ENCODE data around the gene ASTN2. TPM values are rescaled to one million over a fixed set of nuclear protein-coding genes. Genes with fewer than 3 reads are reported as not detected.

ASTN2 gene
- total and polyA plus RNA-seq, 4 donors: 0.57 to 2.9 (median 1.4) TPM

DNA sequence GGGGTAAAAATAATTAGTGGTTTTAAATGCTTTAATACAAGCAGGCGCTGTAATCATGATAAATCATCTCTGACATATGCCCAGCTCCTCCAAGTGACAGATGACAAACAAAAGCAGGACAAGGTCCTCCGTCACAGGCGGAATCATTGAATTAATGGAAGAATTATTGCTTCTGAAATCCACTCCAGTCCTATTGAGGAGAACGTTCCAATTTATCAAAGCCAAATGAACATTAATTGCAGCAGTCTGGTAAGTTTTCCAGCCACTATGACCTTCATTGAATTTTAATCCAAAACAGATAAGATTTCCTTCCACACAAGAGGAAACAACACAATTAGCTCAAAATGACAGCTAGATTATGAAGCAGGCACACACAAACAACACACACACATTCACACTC, 136.8 kb downstream of the ASTN2 start:
- no peak overlapping the region for H3K4me3 ChIP-seq (ENCODE audit: low read depth in 1 of 3, low read length in 3 of 3)
- no peaks in the 10 kb centered on the region for H3K9me3 ChIP-seq (ENCODE audit: control insufficient read depth in 4 of 4, low read length in 3 of 4)
- no peaks in the 10 kb centered on the region for H3K4me1 ChIP-seq (ENCODE audit: control insufficient read depth in 4 of 4, insufficient read depth in 4 of 4, low read length in 3 of 4)
- H3K9ac ChIP-seq (ENCODE audit: low read depth in 1 of 2, low read length in 2 of 2): no peak overlapping the region
- 60% methylated on average over 4 of the region's 4 CpGs for WGBS
- H3K27me3 ChIP-seq (ENCODE audit: control insufficient read depth in 4 of 4, insufficient read depth in 4 of 4, low read length in 3 of 4): no peaks in the 10 kb centered on the region
- no peaks in the 10 kb centered on the region for H3K36me3 ChIP-seq (ENCODE audit: control insufficient read depth in 4 of 4, insufficient read depth in 3 of 4, low read depth in 1 of 4, low read length in 3 of 4)
- no peak for DNase-seq (ENCODE audit: low spot score)
- TF ChIP-seq FOXA2 (IDR thresholded peaks at IDR 0.05) (no peak), GABPA (IDR thresholded peaks at IDR 0.05 in 1 of 2, conservative IDR thresholded peaks at IDR 0.05 in 1 of 2) (no peak), YY1 (IDR thresholded peaks at IDR 0.05) (no peak), SP1 (IDR thresholded peaks at IDR 0.05) (no peak), JUND (IDR thresholded peaks at IDR 0.05) (no peak), FOXA1 (IDR thresholded peaks at IDR 0.05) (no peak), HNF4G (IDR thresholded peaks at IDR 0.05) (no peak)
- TF ChIP-seq, protein P1, sequence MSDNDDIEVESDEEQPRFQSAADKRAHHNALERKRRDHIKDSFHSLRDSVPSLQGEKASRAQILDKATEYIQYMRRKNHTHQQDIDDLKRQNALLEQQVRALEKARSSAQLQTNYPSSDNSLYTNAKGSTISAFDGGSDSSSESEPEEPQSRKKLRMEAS (IDR thresholded peaks at IDR 0.05): no peak
- TF ChIP-seq, protein P2, sequence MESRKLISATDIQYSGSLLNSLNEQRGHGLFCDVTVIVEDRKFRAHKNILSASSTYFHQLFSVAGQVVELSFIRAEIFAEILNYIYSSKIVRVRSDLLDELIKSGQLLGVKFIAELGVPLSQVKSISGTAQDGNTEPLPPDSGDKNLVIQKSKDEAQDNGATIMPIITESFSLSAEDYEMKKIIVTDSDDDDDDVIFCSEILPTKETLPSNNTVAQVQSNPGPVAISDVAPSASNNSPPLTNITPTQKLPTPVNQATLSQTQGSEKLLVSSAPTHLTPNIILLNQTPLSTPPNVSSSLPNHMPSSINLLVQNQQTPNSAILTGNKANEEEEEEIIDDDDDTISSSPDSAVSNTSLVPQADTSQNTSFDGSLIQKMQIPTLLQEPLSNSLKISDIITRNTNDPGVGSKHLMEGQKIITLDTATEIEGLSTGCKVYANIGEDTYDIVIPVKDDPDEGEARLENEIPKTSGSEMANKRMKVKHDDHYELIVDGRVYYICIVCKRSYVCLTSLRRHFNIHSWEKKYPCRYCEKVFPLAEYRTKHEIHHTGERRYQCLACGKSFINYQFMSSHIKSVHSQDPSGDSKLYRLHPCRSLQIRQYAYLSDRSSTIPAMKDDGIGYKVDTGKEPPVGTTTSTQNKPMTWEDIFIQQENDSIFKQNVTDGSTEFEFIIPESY (IDR thresholded peaks at IDR 0.05): no peak
- TF ChIP-seq, protein P3, sequence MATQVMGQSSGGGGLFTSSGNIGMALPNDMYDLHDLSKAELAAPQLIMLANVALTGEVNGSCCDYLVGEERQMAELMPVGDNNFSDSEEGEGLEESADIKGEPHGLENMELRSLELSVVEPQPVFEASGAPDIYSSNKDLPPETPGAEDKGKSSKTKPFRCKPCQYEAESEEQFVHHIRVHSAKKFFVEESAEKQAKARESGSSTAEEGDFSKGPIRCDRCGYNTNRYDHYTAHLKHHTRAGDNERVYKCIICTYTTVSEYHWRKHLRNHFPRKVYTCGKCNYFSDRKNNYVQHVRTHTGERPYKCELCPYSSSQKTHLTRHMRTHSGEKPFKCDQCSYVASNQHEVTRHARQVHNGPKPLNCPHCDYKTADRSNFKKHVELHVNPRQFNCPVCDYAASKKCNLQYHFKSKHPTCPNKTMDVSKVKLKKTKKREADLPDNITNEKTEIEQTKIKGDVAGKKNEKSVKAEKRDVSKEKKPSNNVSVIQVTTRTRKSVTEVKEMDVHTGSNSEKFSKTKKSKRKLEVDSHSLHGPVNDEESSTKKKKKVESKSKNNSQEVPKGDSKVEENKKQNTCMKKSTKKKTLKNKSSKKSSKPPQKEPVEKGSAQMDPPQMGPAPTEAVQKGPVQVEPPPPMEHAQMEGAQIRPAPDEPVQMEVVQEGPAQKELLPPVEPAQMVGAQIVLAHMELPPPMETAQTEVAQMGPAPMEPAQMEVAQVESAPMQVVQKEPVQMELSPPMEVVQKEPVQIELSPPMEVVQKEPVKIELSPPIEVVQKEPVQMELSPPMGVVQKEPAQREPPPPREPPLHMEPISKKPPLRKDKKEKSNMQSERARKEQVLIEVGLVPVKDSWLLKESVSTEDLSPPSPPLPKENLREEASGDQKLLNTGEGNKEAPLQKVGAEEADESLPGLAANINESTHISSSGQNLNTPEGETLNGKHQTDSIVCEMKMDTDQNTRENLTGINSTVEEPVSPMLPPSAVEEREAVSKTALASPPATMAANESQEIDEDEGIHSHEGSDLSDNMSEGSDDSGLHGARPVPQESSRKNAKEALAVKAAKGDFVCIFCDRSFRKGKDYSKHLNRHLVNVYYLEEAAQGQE (IDR thresholded peaks at IDR 0.05): no peak
- TF ChIP-seq, protein P4, sequence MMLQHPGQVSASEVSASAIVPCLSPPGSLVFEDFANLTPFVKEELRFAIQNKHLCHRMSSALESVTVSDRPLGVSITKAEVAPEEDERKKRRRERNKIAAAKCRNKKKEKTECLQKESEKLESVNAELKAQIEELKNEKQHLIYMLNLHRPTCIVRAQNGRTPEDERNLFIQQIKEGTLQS (IDR thresholded peaks at IDR 0.05): no peak
- H3K27ac ChIP-seq (ENCODE audit: low read depth in 1 of 2, low read length in 2 of 2): no peak overlapping the region

DNA sequence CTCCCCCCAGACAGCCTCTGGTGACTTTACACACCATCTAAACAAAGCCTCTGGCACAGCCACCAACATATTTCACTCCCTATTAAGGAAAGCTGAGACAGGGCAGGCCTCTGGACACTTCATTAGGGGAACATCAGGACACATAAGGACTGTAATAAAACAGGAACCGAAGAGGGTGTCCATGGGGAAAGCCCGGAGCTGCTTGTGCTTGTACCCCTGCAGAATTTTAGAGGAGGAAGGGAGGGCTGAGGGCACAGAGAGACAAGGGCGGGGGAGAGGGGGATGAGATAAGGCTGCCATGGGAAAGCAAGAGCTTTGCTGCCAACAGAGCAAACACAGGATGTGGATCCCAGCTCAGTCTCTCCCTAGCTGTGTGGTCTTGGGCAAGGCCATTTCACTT, 138.4 kb downstream of the ASTN2 start:
- no peak for DNase-seq (ENCODE audit: low spot score)
- no peak overlapping the region for H3K27ac ChIP-seq (ENCODE audit: low read depth in 1 of 2, low read length in 2 of 2)
- no peaks in the 10 kb centered on the region for H3K36me3 ChIP-seq (ENCODE audit: control insufficient read depth in 4 of 4, insufficient read depth in 3 of 4, low read depth in 1 of 4, low read length in 3 of 4)
- H3K27me3 ChIP-seq (ENCODE audit: control insufficient read depth in 4 of 4, insufficient read depth in 4 of 4, low read length in 3 of 4): no peaks in the 10 kb centered on the region
- no peaks in the 10 kb centered on the region for H3K9me3 ChIP-seq (ENCODE audit: control insufficient read depth in 4 of 4, low read length in 3 of 4)
- no peak overlapping the region for H3K9ac ChIP-seq (ENCODE audit: low read depth in 1 of 2, low read length in 2 of 2)
- WGBS: 51% methylated on average over 3 of the region's 3 CpGs
- no peaks in the 10 kb centered on the region for H3K4me1 ChIP-seq (ENCODE audit: control insufficient read depth in 4 of 4, insufficient read depth in 4 of 4, low read length in 3 of 4)
- TF ChIP-seq EGR1 (IDR thresholded peaks at IDR 0.05; ENCODE audit: low read depth in 2 of 2) (no peak), TAF1 (conservative IDR thresholded peaks at IDR 0.05) (no peak), RAD21 (IDR thresholded peaks at IDR 0.05) (no peak), YY1 (IDR thresholded peaks at IDR 0.05) (no peak)
- no peak overlapping the region for H3K4me3 ChIP-seq (ENCODE audit: low read depth in 1 of 3, low read length in 3 of 3)

DNA sequence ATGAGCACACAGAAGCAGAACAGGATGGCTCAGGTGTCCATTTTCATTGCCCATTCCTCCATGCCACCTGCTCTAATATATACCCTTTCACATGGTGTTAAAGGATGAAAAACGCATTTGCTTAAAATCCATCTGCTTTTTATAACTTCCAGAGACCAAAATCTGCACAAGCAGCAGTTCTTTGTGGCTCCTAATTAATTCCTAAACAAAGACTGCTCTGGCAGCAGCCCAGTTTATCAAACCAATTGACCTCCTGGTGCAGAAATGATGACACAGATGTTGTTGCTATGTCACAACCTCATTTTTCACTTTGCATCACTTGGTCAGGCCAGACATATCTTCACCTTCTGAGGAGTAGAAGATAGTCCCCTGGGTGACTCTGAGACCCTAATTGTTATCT, 141.2 kb downstream of the ASTN2 start:
- Histone ChIP-seq H3K36me3 (ENCODE audit: control insufficient read depth in 4 of 4, insufficient read depth in 3 of 4, low read depth in 1 of 4, low read length in 3 of 4) (no peaks in the 10 kb centered on the region), H3K4me1 (ENCODE audit: control insufficient read depth in 4 of 4, insufficient read depth in 4 of 4, low read length in 3 of 4) (no peaks in the 10 kb centered on the region), H3K27ac (ENCODE audit: low read depth in 1 of 2, low read length in 2 of 2) (no peak overlapping the region), H3K9me3 (ENCODE audit: control insufficient read depth in 4 of 4, low read length in 3 of 4) (no peaks in the 10 kb centered on the region), H3K4me3 (ENCODE audit: low read depth in 1 of 3, low read length in 3 of 3) (no peak overlapping the region), H3K9ac (ENCODE audit: low read depth in 1 of 2, low read length in 2 of 2) (no peak overlapping the region), H3K27me3 (ENCODE audit: control insufficient read depth in 4 of 4, insufficient read depth in 4 of 4, low read length in 3 of 4) (no peaks in the 10 kb centered on the region)
- 60% methylated on average over 1 of the region's 1 CpG for WGBS
- TF ChIP-seq JUND (IDR thresholded peaks at IDR 0.05) (no peak), RAD21 (IDR thresholded peaks at IDR 0.05) (no peak)
- DNase-seq (ENCODE audit: low spot score): no peak

Data from liver (tissue), 9 donors.